Esophagus mucosa (tissue), 1 donor: ENCODE results near the gene ARHGEF26. TPM values are rescaled to one million over a fixed set of nuclear protein-coding genes. Genes with fewer than 3 reads are reported as not detected.

Experiments used
- ATAC-seq: fragments of 200-7000 bp; cut with Tn5 transposase; one replicate; pipeline ENCODE4 v1.9.1; 2020
- total RNA-seq: library from RNA; stranded (reverse); gene quantifications from one replicate; pipeline ENCODE4 v1.2.4, GENCODE V29; 2023
- donor health status: DM: yes; HTN: yes; CAD: no.

ARHGEF26 gene
- total RNA-seq, 1 donor from 2014 or later, result 4.7 TPM

GRCh38 chr3:154273381-154273780, 152.2 kb downstream of the ARHGEF26 start:
- no peak for ATAC-seq

GRCh38 chr3:154274348-154274747, 153.2 kb downstream of the ARHGEF26 start:
- ATAC-seq, result no peak

DNA sequence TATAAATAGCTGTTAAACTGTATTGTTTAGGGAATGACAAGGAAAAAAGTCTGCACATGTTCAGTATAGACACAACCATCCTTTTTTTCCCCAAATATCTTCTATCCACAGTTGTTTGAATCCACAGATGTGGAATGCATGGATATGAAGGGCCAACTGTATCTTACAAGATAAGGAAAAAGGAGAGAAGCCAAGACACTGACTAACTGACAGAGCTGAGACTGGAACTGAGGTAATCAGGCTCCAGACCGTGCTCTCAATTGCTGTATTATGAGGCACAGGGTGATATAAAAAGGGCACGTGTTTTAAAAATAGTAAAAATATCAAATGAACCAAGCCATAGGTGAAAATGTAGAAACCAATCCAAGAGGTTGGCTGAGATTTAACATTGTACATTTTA, 154.1 kb downstream of the ARHGEF26 start:
- no peak for ATAC-seq

- ATAC-seq, result no peak
Measured at GRCh38 chr3:154275965-154276364, 154.8 kb downstream of the ARHGEF26 start.

DNA sequence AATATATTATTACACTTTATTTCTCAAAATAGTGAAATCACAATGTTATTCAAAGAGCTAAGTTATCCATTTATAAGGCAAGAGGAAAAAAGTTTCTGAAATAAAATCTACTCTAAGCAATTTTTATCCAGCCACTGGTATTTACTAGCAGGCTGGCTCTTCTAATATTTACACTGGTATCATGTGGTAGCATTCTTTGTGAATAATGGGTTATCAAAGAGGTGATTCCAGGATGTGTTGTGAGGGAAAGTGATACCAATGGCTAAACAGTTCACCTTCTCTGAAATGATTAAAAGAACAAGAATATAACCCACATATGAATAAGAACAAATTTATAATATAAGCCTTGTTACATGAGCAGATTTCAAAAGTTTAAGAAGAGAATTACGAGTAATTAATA, 159.0 kb downstream of the ARHGEF26 start:
- ATAC-seq, result no peak

- ATAC-seq, result no peak
Measured at GRCh38 chr3:154285221-154285620, 164.0 kb downstream of the ARHGEF26 start.

- no peak for ATAC-seq
Measured at GRCh38 chr3:154290187-154290586, 169.0 kb downstream of the ARHGEF26 start.

DNA sequence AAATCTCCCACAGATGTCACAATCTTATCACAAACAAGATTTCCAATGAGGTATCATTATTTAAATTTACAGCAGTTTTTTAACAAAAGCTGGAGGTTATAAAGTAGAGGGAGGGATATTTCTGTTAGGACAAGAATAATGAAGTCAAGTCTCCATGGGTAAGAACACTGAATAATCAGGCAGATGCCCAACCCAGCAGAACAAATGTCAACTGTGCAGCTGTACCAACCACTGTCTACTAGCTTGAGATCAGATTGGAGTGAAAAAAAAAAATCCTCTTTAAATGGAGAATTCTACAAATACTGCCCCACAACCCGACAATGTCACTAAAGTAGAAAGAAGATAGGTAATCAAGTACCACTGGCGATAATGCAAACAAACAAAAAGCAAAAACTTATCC, 172.8 kb downstream of the ARHGEF26 start:
- ATAC-seq, result no peak

DNA sequence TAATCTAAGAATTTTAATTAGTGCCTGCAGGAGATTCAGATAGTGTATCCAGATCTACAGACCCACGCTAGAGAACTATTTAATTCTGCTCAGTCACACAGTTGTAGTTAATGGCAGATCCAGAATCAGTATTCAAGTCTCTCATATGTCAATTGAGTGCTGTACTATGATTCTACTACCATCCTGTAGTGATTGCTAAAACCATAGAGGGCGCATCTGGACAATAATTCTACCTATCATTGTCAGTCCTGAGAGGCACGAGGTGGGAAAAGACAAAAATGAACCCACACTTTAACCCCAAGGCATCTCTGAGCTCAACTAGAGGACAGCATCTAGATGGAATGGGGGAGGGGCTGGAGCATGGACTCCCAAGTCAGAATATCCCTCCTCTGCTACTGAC, 180.4 kb downstream of the ARHGEF26 start:
- ATAC-seq, result no peak

- no peak for ATAC-seq
Measured at GRCh38 chr3:154304116-154304786, 183.1 kb downstream of the ARHGEF26 start.

DNA sequence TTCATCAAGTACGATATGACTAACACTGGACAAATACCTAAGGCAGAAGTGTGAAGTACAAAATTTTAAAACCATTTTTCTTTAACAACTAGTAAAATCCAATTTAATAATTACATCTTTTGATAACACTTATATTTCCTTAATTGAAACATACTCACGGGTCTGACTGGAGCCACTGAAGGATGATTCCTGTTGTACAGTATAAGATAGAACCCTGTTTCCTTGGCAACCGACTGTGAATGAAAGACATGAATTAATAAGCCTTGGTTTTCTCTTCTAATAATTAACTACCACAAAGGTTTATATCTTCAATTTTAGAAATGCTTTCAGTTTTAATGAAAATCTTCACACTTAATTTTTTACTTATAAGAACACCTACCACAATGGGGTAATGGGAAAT, 183.7 kb downstream of the ARHGEF26 start:
- ATAC-seq, result no peak

GRCh38 chr3:154307363-154307762, 186.2 kb downstream of the ARHGEF26 start:
- ATAC-seq, result no peak

Other genes with a start within 250 kb of the ARHGEF26 start
- 41.1 TPM for gene DHX36, start 203.1 kb downstream of the ARHGEF26 start, total RNA-seq